Measurements from ENCODE around the gene HOXD8. TPM values are rescaled to one million over a fixed set of nuclear protein-coding genes. Genes with fewer than 3 reads are reported as not detected.

The HOXD8 gene
- total RNA-seq: not detected

GRCh38 chr2:176128982-176129796 lies at the start of gene HOXD8:
HOXD8 (plus strand) TSS chr2:176129705; CDS start chr2:176130367, 662 bp downstream.

GRCh38 chr2:176083796-176084261 lies 45.7 kb upstream of the HOXD8 start, which contains the start of gene EVX2:
EVX2 (minus strand) TSS chr2:176083962; CDS start chr2:176083776, 186 bp downstream.

GRCh38 chr2:176092270-176093144 lies 37.0 kb upstream of the HOXD8 start, which contains the start of gene HOXD13:
HOXD13 (plus strand) TSS chr2:176092721; CDS start chr2:176092891, 170 bp downstream.

GRCh38 chr2:176099728-176100546 lies 29.6 kb upstream of the HOXD8 start, which contains the start of gene HOXD12:
HOXD12 (plus strand) TSS chr2:176099795; CDS start chr2:176099802, 7 bp downstream.

GRCh38 chr2:176106581-176107539 lies 22.6 kb upstream of the HOXD8 start, which contains the start of gene HOXD11:
HOXD11 (plus strand) TSS chr2:176107280; CDS start chr2:176107356, 76 bp downstream.

GRCh38 chr2:176115883-176116813 lies 13.4 kb upstream of the HOXD8 start, which contains the start of gene HOXD10:
HOXD10 (plus strand) TSS chr2:176116778; CDS start chr2:176116834, 56 bp downstream.

GRCh38 chr2:176122683-176123410 lies 6.7 kb upstream of the HOXD8 start, which contains the start of gene HOXD9:
HOXD9 (plus strand) TSS chr2:176122719; CDS start chr2:176122769, 50 bp downstream.

GRCh38 chr2:176151442-176152287 lies 22.2 kb downstream of the HOXD8 start, which contains the start of gene HOXD4:
HOXD4 (plus strand) TSS chr2:176151550; CDS start chr2:176151634, 84 bp downstream.

GRCh38 chr2:176156807-176157498 lies 27.4 kb downstream of the HOXD8 start, which contains the start of gene HOXD3:
HOXD3 (plus strand) TSS chr2:176157307; CDS start chr2:176169115, 11,808 bp downstream.

Small RNAs within 50 kb of the gene (microRNA-seq; reads per million reads assigned to microRNA genes)
- 1.7 reads per million for gene MIR10B (ENCODE audit: borderline microRNAs expressed, borderline replicate concordance)

Other genes starting within 250 kb of the HOXD8 start
- 10 to 100 TPM; 36.9 to 44.6 TPM for gene LNPK, start 127.4 kb upstream of the HOXD8 start, total RNA-seq
- gene EVX2, start 45.7 kb upstream of the HOXD8 start, total RNA-seq: not detected
- not detected for gene HOXD13, start 37.0 kb upstream of the HOXD8 start, total RNA-seq
- gene HOXD12, start 29.9 kb upstream of the HOXD8 start, total RNA-seq: not detected
- not detected for gene HOXD11, start 22.4 kb upstream of the HOXD8 start, total RNA-seq
- gene HOXD10, start 12.9 kb upstream of the HOXD8 start, total RNA-seq: not detected
- gene HOXD9, start 7.0 kb upstream of the HOXD8 start, total RNA-seq: not detected
- not detected for gene HOXD4, start 21.8 kb downstream of the HOXD8 start, total RNA-seq
- not detected for gene HOXD3, start 27.6 kb downstream of the HOXD8 start, total RNA-seq
- gene HOXD1, start 59.0 kb downstream of the HOXD8 start, total RNA-seq: not detected
- 10 to 100 TPM; 12.4 to 13.2 TPM for gene MTX2, start 139.7 kb downstream of the HOXD8 start, total RNA-seq